ENCODE measurements around the gene KCNK2.

KCNK2 gene

DNA sequence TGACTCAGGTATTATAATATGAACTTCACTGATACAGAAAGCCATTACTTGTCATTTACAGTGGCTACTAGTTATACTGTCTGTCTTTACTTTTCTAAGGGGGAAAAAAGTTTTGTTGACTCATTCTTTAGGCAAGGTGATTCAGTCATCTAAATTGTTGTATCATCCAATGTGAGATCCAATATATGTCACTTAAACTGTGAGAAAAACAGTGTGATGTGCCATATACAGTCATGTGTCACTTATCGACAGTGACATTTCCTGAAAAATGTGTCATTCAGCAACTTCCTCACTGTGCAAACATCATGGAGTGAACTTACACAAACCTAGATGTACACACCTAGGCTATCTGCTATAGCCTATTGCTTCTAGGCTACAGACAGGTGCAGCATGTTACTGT lies 57.6 kb downstream of the KCNK2 start:
- in situ Hi-C loops (cut with MboI; ENCODE audit: low sequenced_read_pairs, unreplicated experiment): no loop called here
- TF ChIP-seq, protein P1, sequence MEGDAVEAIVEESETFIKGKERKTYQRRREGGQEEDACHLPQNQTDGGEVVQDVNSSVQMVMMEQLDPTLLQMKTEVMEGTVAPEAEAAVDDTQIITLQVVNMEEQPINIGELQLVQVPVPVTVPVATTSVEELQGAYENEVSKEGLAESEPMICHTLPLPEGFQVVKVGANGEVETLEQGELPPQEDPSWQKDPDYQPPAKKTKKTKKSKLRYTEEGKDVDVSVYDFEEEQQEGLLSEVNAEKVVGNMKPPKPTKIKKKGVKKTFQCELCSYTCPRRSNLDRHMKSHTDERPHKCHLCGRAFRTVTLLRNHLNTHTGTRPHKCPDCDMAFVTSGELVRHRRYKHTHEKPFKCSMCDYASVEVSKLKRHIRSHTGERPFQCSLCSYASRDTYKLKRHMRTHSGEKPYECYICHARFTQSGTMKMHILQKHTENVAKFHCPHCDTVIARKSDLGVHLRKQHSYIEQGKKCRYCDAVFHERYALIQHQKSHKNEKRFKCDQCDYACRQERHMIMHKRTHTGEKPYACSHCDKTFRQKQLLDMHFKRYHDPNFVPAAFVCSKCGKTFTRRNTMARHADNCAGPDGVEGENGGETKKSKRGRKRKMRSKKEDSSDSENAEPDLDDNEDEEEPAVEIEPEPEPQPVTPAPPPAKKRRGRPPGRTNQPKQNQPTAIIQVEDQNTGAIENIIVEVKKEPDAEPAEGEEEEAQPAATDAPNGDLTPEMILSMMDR (IDR thresholded peaks at IDR 0.05; ENCODE audit: borderline replicate concordance, control extremely low read depth, extremely low read depth, insufficient read depth, missing control alignments): no peak
- no peak for DNase-seq (ENCODE audit: low spot score)

DNA sequence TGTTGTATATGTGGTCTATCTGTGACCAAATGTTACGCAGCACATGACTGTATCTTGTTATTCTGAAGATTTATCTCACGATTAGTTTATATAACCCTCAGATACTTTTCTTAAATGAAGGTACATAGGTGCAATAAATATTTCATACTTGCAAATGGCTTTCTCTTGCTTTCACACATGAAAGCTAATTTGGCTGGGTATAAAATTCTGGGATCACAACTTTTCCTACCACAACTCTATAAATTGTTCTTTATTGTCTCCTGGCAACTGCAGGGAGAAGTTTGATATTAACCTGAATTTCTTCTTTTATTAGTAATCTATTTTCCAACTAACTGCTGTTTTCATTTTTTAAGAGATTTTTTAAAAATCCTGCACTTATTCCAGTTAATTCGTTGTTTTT lies 58.9 kb downstream of the KCNK2 start:
- no peak for DNase-seq (ENCODE audit: low spot score)
- TF ChIP-seq, protein P1 (IDR thresholded peaks at IDR 0.05; ENCODE audit: borderline replicate concordance, control extremely low read depth, extremely low read depth, insufficient read depth, missing control alignments): no peak
- in situ Hi-C loops (cut with MboI; ENCODE audit: low sequenced_read_pairs, unreplicated experiment): no loop called here

DNA sequence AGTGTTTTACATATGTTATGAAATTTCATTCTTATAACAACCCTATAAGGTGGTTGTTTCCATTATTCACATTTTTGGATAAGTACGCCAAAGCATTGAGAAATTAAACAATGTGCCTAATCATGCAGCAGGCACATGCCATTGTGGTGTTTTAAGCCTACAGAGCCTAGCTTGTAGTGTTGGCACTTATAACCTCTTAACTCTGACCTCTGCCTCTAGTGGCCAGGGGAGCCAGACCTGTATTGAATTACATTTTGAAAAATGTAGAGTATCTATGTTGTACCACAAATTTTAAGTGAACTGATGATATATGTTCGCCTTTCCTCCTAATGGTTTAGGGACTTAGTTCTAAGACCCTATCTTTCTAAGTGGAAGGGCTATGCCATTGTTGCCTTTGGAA lies 61.0 kb downstream of the KCNK2 start:
- no peak for DNase-seq (ENCODE audit: low spot score)
- in situ Hi-C loops (cut with MboI; ENCODE audit: low sequenced_read_pairs, unreplicated experiment): no loop called here
- TF ChIP-seq, protein P1 (IDR thresholded peaks at IDR 0.05; ENCODE audit: borderline replicate concordance, control extremely low read depth, extremely low read depth, insufficient read depth, missing control alignments): no peak

DNA sequence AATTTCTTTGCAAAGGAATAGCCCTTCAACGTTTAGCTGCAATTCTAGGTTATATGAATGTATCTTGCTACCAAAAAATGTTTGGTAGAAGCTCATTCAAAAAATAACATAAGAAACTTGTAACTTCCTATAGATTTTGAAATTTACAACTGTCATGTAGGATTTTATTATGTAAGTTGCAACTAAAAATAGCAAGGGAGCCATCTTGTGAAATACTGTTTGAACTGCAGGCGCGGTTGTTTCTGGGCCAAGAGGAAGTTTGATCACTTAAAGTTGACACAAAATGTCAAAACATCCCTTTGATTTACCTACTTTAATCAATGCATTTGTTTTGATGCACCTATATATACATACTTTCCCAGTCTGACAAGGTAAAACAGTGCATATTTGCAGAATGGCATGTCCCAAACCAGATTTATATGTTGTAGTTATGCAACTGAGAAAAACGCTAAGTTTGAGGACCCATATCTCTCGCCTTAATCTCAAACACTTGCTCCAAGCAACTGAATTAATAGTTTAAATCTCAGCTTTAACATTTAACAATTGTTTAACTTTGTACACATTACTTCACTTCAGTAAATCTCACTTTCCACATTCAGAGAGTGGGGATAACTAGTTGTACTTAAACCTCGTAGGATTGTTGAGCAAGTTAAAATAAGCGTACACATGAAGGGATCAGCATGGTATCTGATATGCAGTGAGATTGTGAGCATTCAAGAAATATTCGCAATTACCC lies 63.9 kb downstream of the KCNK2 start:
- DNase-seq (ENCODE audit: low spot score): no peak
- in situ Hi-C loops (cut with MboI; ENCODE audit: low sequenced_read_pairs, unreplicated experiment): no loop called here
- TF ChIP-seq, protein P1 (IDR thresholded peaks at IDR 0.05; ENCODE audit: borderline replicate concordance, control extremely low read depth, extremely low read depth, insufficient read depth, missing control alignments): no peak

DNA sequence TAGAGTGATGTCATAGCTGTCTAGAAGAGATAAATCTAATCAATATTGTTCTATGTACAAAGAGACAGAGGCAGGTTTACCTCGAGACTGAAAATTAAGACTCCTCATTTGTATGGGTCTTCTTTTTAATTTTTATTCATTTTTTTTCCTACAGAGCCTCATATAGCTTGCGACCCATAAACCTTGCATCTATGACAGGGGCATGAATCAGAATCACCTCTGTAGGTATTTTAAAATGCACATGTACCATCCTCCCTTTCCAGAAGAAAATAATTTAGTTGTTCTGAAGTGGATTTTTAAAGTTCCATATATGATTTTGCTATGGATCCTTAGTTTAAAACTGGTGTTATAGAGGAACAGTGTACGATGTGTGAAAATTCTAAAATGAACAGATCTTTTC lies 64.5 kb downstream of the KCNK2 start:
- TF ChIP-seq, protein P1 (IDR thresholded peaks at IDR 0.05; ENCODE audit: borderline replicate concordance, control extremely low read depth, extremely low read depth, insufficient read depth, missing control alignments): no peak
- no peak for DNase-seq (ENCODE audit: low spot score)
- in situ Hi-C loops (cut with MboI; ENCODE audit: low sequenced_read_pairs, unreplicated experiment): no loop called here

DNA sequence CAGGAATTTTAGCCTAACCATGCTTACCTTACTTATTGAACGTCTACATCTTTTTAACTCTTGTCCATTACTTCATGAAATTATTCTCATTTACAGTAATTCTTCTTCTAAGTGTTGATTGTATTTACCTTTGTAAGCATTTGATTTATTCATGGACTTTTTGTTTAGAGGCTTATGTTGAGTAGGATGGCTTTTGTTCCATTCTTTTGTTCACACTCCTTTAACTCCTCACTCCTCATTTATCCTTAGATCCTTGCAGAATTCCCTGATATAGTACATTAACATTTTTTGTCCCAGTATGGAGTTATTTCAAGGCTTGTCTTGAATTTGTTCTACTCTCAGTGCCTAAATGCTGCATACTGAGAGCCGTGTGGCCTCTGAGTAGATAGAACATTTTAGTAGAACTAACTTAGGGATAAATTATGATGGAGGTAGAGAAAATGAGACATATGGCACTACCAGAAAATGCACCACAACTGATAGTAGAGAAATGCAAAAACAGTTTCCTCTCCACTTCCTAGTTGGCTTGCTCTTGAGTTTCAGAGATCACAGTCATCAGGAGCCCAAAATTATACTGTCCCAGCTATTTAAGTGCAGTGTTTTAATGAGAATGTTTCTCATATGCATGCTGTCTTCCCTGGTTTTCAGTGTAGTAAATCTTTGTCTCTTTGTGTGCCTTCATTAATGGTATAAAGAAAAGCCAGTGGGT lies 69.5 kb downstream of the KCNK2 start:
- TF ChIP-seq, protein P1 (IDR thresholded peaks at IDR 0.05; ENCODE audit: borderline replicate concordance, control extremely low read depth, extremely low read depth, insufficient read depth, missing control alignments): no peak
- in situ Hi-C loops (cut with MboI; ENCODE audit: low sequenced_read_pairs, unreplicated experiment): no loop called here
- DNase-seq (ENCODE audit: low spot score): no peak
